ENCODE data around the gene BMP6. TPM values are rescaled to one million over a fixed set of nuclear protein-coding genes. Genes with fewer than 3 reads are reported as not detected.
A peak's percentile ranks its signal among the peaks of the same experiment; 100 is the strongest.

The BMP6 gene
- total and polyA plus RNA-seq, 2 experiments from 2014 or later, result 0.74 TPM; not detected in 1

DNA sequence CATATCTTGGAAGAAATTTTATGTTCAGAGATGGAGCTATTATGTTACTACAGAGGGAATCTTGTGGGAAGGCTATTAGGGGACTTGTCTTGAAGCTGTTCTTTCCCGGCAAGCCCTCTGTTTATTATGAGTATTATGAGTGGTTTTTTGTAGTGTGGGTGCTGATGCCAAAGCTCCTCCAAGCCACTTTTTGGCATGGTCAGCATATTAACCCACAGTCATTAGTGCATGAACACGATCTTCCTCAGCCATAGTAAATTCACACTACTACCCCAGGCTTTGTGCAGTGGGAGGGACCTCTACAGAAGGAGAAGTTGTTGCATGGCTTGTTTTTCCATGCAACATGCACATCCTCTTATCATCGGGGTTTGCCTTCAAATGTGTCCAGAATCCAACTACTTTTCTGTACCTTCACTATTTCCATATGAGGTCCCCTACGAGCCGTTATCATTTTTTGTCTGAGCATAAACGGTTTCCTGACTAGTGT, 6.5 kb upstream of the BMP6 start:
- no peak for TF ChIP-seq CTCF (IDR thresholded peaks at IDR 0.05; ENCODE audit: low read depth, low read length)
- Histone ChIP-seq H3K4me3 (no peak overlapping the region), H3K4me1 (ENCODE audit: low read depth) (no peaks in the 10 kb centered on the region), H3K27ac (no peak overlapping the region), H3K36me3 (no peaks in the 10 kb centered on the region), H3K9me3 (ENCODE audit: low read depth) (no peaks in the 10 kb centered on the region), H3K27me3 (peaks cover 36% of the 10 kb centered on the region)
- DNase-seq (ENCODE audit: low read depth in 1 of 2, low spot score in 1 of 2), result no peak

DNA sequence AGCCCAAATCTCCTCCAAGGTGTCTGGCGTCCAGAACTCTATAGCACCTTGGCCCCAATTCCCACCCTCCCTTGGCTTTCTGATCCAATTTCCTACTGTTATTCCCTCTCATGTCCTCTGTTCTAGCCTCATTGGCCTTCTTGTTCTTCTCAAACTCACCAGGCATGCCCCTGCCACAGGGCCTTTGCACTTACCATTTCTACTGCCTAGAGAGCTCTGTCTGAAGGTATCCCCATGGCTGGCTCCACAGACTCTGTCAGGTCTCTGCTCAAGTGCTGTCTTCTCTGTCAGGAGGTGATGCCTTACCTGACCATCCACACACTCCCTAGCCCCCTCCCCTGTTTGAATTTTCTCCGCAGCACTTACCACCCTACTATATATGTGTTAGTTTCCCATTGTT, 5.6 kb upstream of the BMP6 start:
- H3K9me3 ChIP-seq (ENCODE audit: low read depth), result no peaks in the 10 kb centered on the region
- H3K4me1 ChIP-seq (ENCODE audit: low read depth), result no peaks in the 10 kb centered on the region
- DNase-seq (ENCODE audit: low read depth in 1 of 2, low spot score in 1 of 2), result no peak
- H3K36me3 ChIP-seq, result no peaks in the 10 kb centered on the region
- no peak overlapping the region for H3K27ac ChIP-seq
- peaks cover 45% of the 10 kb centered on the region for H3K27me3 ChIP-seq
- no peak for TF ChIP-seq CTCF (IDR thresholded peaks at IDR 0.05; ENCODE audit: low read depth, low read length)
- no peak overlapping the region for H3K4me3 ChIP-seq

DNA sequence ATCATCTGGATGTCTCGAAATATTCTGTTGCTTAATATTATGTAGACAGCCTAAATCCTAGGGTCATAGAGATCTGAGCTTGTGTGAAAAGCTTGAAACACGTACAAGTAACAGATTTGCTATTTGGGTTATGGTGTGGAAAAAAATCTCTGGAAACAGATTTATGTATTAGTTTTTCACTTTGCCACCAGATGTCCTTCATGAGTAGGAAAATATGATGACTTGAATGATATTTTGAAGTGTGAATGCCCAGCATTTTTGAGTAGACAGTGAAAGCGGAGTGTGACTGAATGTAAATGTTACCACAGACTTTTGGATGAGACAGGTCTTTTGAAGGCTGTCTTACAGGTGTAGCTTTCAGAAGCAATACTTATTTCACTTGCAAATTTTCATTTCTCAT, 4.2 kb upstream of the BMP6 start:
- H3K9me3 ChIP-seq (ENCODE audit: low read depth), result no peaks in the 10 kb centered on the region
- H3K27me3 ChIP-seq, result peaks cover 58% of the 10 kb centered on the region
- no peak overlapping the region for H3K4me3 ChIP-seq
- no peaks in the 10 kb centered on the region for H3K4me1 ChIP-seq (ENCODE audit: low read depth)
- TF ChIP-seq CTCF (IDR thresholded peaks at IDR 0.05; ENCODE audit: low read depth, low read length), result peak; percentile 47
- peak in 1 of 2 donors; percentile 63 for DNase-seq (ENCODE audit: low read depth in 1 of 2, low spot score in 1 of 2)
- no peak overlapping the region for H3K27ac ChIP-seq
- no peaks in the 10 kb centered on the region for H3K36me3 ChIP-seq

DNA sequence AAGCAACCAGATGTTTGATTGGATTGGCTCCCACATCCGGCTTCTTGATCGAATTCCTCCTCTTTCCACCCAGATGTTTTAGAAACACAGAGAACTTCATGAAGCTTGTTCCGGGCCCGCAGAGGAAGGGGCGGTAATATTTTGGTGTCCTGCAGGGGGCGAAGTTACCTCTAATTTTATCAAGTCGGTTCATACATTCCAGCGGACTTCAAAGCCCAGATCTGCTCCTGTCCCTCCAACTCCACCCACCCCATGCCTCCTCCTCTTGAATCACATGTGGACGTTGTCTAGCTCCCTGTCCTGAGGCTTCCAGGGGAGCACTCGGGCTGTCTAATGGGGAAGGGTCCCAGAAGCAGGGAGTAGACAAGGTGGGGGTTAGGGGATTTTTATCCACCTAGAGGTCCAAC, 2.9 kb upstream of the BMP6 start:
- Histone ChIP-seq H3K4me3 (no peak overlapping the region), H3K27me3 (peaks cover 72% of the 10 kb centered on the region), H3K27ac (no peak overlapping the region), H3K9me3 (ENCODE audit: low read depth) (no peaks in the 10 kb centered on the region), H3K4me1 (ENCODE audit: low read depth) (peaks cover 3% of the 10 kb centered on the region), H3K36me3 (no peaks in the 10 kb centered on the region)
- TF ChIP-seq CTCF (IDR thresholded peaks at IDR 0.05; ENCODE audit: low read depth, low read length), result peak; percentile 65
- DNase-seq (ENCODE audit: low read depth in 1 of 2, low spot score in 1 of 2), result peak; percentile 85 to 92

- Histone ChIP-seq H3K36me3 (no peaks in the 10 kb centered on the region), H3K4me3 (no peak overlapping the region), H3K27me3 (peaks cover 77% of the 10 kb centered on the region), H3K27ac (no peak overlapping the region), H3K4me1 (ENCODE audit: low read depth) (peaks cover 5% of the 10 kb centered on the region), H3K9me3 (ENCODE audit: low read depth) (no peaks in the 10 kb centered on the region)
- TF ChIP-seq CTCF (IDR thresholded peaks at IDR 0.05; ENCODE audit: low read depth, low read length), result no peak
- DNase-seq (ENCODE audit: low read depth in 1 of 2, low spot score in 1 of 2), result no peak
These were observed 2.3 kb upstream of the BMP6 start for GRCh38 chr6:7723554-7723953.

GRCh38 chr6:7725412-7725811, 487 bp upstream of the BMP6 start:
- no peak overlapping the region for H3K4me3 ChIP-seq
- H3K4me1 ChIP-seq (ENCODE audit: low read depth), result peaks cover 5% of the 10 kb centered on the region
- H3K9me3 ChIP-seq (ENCODE audit: low read depth), result no peaks in the 10 kb centered on the region
- H3K27ac ChIP-seq, result no peak overlapping the region
- H3K27me3 ChIP-seq, result peaks cover 89% of the 10 kb centered on the region
- DNase-seq (ENCODE audit: low read depth in 1 of 2, low spot score in 1 of 2), result no peak
- H3K36me3 ChIP-seq, result no peaks in the 10 kb centered on the region
- TF ChIP-seq CTCF (IDR thresholded peaks at IDR 0.05; ENCODE audit: low read depth, low read length), result no peak
